GM18858 (cell line): Measurements from ENCODE around the gene NISCH.

ENCODE experiments used
- ATAC-seq: cut with Tn5 transposase; IDR thresholded peaks from one replicate; pipeline ENCODE4 v1.9.1; 2021; ENCODE audit not compliant: unreplicated experiment

NISCH gene

GRCh38 chr3:52455283-52456168, at the start of gene NISCH:
TSS of gene NISCH (plus strand) at chr3:52455604. CDS start at chr3:52455642, 38 bp downstream.
- peak; percentile 57 for ATAC-seq

- ATAC-seq = no peak
These were observed 49.2 kb upstream of the NISCH start for GRCh38 chr3:52406231-52406661.

GRCh38 chr3:52406791-52407510, 48.5 kb upstream of the NISCH start:
- ATAC-seq = no peak

GRCh38 chr3:52407779-52408178, 47.6 kb upstream of the NISCH start:
- ATAC-seq = no peak

- ATAC-seq = no peak
These were observed 46.9 kb upstream of the NISCH start for GRCh38 chr3:52408466-52408865.

GRCh38 chr3:52415800-52416199, 39.6 kb upstream of the NISCH start:
- no peak for ATAC-seq

- no peak for ATAC-seq
These were observed 35.0 kb upstream of the NISCH start for GRCh38 chr3:52420388-52420787.

GRCh38 chr3:52422669-52423068, 32.7 kb upstream of the NISCH start:
- ATAC-seq = no peak

GRCh38 chr3:52423173-52423572, 32.2 kb upstream of the NISCH start:
- no peak for ATAC-seq

GRCh38 chr3:52428151-52429005, 27.0 kb upstream of the NISCH start:
- no peak for ATAC-seq

GRCh38 chr3:52429031-52429430, 26.4 kb upstream of the NISCH start:
- no peak for ATAC-seq

- no peak for ATAC-seq
These were observed 25.5 kb upstream of the NISCH start for GRCh38 chr3:52429779-52430415.

GRCh38 chr3:52430416-52430810, 25.0 kb upstream of the NISCH start:
- ATAC-seq = no peak

GRCh38 chr3:52431459-52432223, 23.8 kb upstream of the NISCH start:
- no peak for ATAC-seq

GRCh38 chr3:52432225-52432624, 23.2 kb upstream of the NISCH start:
- no peak for ATAC-seq

- ATAC-seq = no peak
These were observed 22.7 kb upstream of the NISCH start for GRCh38 chr3:52432691-52433141.

GRCh38 chr3:52433328-52433995, 21.9 kb upstream of the NISCH start:
- no peak for ATAC-seq

- no peak for ATAC-seq
These were observed 21.4 kb upstream of the NISCH start for GRCh38 chr3:52433996-52434479.

GRCh38 chr3:52434491-52435115, 20.8 kb upstream of the NISCH start:
- no peak for ATAC-seq
